ENCODE measurements around the gene MT1G.

Gene MT1G

GRCh38 chr16:56634715-56635440, 33.0 kb downstream of the MT1G start:
- TF ChIP-seq SPI1 (IDR thresholded peaks at IDR 0.05; ENCODE audit: borderline replicate concordance, low read depth) = no peak
- no peak for TF ChIP-seq GABPA (IDR thresholded peaks at IDR 0.05; ENCODE audit: low read depth)
- no peak for TF ChIP-seq CTCF (IDR thresholded peaks at IDR 0.05; ENCODE audit: insufficient read depth, low read length)
- TF ChIP-seq POLR2AphosphoS5 (IDR thresholded peaks at IDR 0.05; ENCODE audit: low read depth) = no peak
- no peak for TF ChIP-seq REST (IDR thresholded peaks at IDR 0.05; ENCODE audit: insufficient replicate concordance, low read depth)
- H3K27me3 ChIP-seq (ENCODE audit: insufficient read depth, poor library complexity, severe bottlenecking) = peaks cover 84% of the 10 kb centered on the region
- no peak overlapping the region for H3K27ac ChIP-seq (replicated peaks)
- no peak overlapping the region for H3K4me3 ChIP-seq (replicated peaks; ENCODE audit: insufficient read depth, low read length)
- no peak for DNase-seq (ENCODE audit: low read depth in 1 of 2, low spot score in 1 of 2)

GRCh38 chr16:56633535-56633934, 34.3 kb downstream of the MT1G start:
- Histone ChIP-seq H3K4me3 (replicated peaks; ENCODE audit: insufficient read depth, low read length) (no peak overlapping the region), H3K27me3 (ENCODE audit: insufficient read depth, poor library complexity, severe bottlenecking) (peaks cover 77% of the 10 kb centered on the region), H3K27ac (replicated peaks) (no peak overlapping the region)
- no peak for TF ChIP-seq POLR2AphosphoS5 (IDR thresholded peaks at IDR 0.05; ENCODE audit: low read depth)
- no peak for TF ChIP-seq CTCF (IDR thresholded peaks at IDR 0.05; ENCODE audit: insufficient read depth, low read length)
- no peak for DNase-seq (ENCODE audit: low read depth in 1 of 2, low spot score in 1 of 2)

- no peak for TF ChIP-seq GABPA (IDR thresholded peaks at IDR 0.05; ENCODE audit: low read depth)
- TF ChIP-seq REST (IDR thresholded peaks at IDR 0.05; ENCODE audit: insufficient replicate concordance, low read depth) = no peak
- TF ChIP-seq SPI1 (IDR thresholded peaks at IDR 0.05; ENCODE audit: borderline replicate concordance, low read depth) = no peak
- no peak for TF ChIP-seq CTCF (IDR thresholded peaks at IDR 0.05; ENCODE audit: insufficient read depth, low read length)
- TF ChIP-seq POLR2AphosphoS5 (IDR thresholded peaks at IDR 0.05; ENCODE audit: low read depth) = no peak
- H3K4me3 ChIP-seq (replicated peaks; ENCODE audit: insufficient read depth, low read length) = no peak overlapping the region
- H3K27ac ChIP-seq (replicated peaks) = no peak overlapping the region
- peaks cover 70% of the 10 kb centered on the region for H3K27me3 ChIP-seq (ENCODE audit: insufficient read depth, poor library complexity, severe bottlenecking)
- no peak for DNase-seq (ENCODE audit: low read depth in 1 of 2, low spot score in 1 of 2)
These were observed 35.0 kb downstream of the MT1G start for GRCh38 chr16:56632848-56633365.

Measured in HL-60 (cell line).